Uterus (tissue), 2 donors: Measurements from ENCODE around the gene GAD1.

ENCODE experiments used
- CTCF ChIP-seq, 4 experiments: fragments of 200-600 bp in 2 of 4; fragments of 450-650 bp in 2 of 4; sonication (generic) in 2 of 4; IDR thresholded peaks; one replicate each; pipeline ENCODE4 v1.5.1; 2016 to 2019; ENCODE audit warnings: antibody characterized with exemption in 4 of 4, mild to moderate bottlenecking in 2 of 4, moderate library complexity in 1 of 4
- POLR2A ChIP-seq, 2 donors: fragments of 450-650 bp; IDR thresholded peaks; one replicate each; pipeline ENCODE4 v1.6.1; 2016; ENCODE audit warnings: antibody characterized with exemption in 2 of 2, mild to moderate bottlenecking in 1 of 2, moderate library complexity in 1 of 2

DNA sequence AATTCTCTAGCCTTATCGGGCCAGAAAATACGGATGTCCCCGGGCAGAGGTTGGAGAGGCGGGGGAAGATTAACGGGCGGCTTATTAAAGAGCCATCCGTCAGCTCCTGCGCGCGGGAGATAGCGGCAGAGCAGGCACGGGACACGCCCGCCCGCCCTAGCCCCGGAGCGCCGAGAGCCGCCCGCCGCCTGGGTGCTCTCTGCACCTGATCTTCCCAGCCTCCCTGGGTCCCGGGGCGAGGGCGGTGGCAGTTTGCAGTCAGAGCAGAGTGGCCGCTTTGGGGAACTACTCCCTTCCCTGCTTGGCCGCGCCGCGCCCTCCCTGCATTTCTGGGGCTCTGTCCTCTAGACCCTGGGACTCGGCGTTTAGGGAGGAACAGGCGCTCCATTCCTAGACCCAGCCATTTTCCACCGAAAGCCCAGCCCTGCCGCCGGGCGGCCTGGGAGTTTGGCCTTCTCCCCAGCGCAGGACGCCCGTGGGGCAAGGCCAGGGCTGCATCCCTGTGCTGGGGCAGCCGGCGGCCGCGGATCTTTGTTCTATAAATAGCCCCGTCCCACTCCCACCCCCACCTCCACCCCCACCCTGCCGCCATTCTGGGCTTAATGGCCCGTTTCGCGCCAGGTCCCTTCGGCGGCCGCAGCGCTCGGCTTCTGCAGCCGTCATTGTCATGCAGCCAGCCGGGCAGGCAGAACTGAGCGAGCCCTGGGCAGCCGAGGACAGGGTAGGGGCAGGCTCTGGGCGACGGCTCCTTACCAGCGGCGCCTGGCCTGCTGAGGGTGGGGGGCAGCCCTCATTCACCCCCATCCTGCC, 6.6 kb downstream of the GAD1 start:
- TF ChIP-seq POLR2A (IDR thresholded peaks at IDR 0.05), result no peak
- no peak for TF ChIP-seq CTCF (IDR thresholded peaks at IDR 0.05)
